ELR (cell line): ENCODE measurements around the gene HBB.
"Not testable (repeated sequence)": the region's sequence is repeated elsewhere in the genome, so short reads cannot be mapped to it uniquely, and the experiment has no call there.

ENCODE experiments used
- DNase-seq: peaks from one replicate; pipeline ENCODE4 v3.0.0-alpha.2; 2015; ENCODE audit warnings: low read depth

Gene HBB

DNA sequence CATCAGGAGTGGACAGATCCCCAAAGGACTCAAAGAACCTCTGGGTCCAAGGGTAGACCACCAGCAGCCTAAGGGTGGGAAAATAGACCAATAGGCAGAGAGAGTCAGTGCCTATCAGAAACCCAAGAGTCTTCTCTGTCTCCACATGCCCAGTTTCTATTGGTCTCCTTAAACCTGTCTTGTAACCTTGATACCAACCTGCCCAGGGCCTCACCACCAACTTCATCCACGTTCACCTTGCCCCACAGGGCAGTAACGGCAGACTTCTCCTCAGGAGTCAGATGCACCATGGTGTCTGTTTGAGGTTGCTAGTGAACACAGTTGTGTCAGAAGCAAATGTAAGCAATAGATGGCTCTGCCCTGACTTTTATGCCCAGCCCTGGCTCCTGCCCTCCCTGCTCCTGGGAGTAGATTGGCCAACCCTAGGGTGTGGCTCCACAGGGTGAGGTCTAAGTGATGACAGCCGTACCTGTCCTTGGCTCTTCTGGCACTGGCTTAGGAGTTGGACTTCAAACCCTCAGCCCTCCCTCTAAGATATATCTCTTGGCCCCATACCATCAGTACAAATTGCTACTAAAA lies at the start of gene HBB:
TSS of gene HBB (minus strand) at position 340 of the 579 bp plus-strand sequence. CDS start at position 290, 50 bp downstream.
- DNase-seq, result no peak

DNA sequence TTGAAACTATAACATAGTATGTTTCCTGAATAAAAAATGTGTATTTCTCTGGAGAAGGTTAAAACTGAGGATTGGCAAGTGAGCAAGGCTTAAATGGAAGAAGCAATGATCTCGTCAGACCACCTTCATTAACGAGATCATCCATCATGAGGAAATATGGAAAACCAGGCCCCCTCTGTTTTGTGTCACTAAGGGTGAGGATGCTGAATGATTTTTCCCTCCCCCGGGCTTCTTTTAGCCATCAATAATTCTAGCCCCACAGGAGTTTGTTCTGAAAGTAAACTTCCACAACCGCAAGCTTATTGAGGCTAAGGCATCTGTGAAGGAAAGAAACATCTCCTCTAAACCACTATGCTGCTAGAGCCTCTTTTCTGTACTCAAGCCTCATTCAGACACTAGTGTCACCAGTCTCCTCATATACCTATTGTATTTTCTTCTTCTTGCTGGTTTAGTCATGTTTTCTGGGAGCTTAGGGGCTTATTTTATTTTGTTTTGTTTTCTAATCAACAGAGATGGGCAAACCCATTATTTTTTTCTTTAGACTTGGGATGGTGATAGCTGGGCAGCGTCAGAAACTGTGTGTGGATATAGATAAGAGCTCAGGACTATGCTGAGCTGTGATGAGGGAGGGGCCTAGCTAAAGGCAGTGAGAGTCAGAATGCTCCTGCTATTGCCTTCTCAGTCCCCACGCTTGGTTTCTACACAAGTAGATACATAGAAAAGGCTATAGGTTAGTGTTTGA lies 48.7 kb upstream of the HBB start:
- DNase-seq, result no peak

DNA sequence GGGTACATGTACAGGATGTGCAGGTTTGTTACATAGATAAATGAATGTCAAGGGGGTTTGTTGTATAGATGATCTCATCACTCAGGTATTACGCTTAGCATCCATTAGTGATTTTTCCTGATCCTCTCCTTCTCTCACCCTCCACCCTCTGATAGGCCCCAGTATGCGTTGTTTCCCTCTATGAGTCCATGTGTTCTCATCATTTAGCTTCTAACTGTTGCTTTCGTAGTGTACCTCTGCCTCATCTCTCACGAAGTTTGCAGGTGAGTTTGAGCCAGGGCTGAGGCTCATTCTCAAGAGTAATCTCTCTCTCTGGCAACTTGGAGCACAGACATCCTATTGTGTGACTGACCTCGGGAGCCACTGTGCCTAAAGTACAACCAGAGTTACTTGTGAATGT lies 47.5 kb upstream of the HBB start:
- DNase-seq, result peak; percentile 83

DNA sequence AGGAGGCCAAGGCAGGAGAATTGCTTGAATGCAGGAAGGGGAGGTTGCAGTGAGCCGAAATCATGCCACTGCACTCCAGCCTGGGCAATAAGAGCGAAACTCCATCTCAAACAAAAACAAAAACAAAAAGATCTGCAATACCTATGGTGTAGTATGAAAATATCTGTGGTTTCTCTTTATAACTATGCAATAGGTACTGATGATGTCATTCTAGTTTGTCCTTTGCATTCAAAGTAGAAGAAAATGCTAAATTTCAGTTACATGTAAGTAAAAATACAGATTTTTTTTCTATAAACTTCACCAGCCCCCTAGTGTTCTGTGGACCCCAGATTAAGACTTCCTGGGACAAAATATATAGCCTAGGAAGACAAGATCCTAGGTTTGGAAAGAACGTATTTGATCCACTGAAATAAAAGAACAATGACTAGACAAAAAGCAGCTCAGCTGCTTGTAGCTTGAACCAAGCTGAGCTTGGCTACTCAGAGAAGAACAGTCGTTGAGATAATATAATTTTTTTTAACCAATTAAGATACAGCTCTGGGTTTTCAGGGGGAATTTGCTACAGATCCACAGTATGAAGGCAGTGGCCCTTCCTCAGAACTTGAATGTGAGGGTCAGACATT lies 45.6 kb upstream of the HBB start:
- no peak for DNase-seq

DNA sequence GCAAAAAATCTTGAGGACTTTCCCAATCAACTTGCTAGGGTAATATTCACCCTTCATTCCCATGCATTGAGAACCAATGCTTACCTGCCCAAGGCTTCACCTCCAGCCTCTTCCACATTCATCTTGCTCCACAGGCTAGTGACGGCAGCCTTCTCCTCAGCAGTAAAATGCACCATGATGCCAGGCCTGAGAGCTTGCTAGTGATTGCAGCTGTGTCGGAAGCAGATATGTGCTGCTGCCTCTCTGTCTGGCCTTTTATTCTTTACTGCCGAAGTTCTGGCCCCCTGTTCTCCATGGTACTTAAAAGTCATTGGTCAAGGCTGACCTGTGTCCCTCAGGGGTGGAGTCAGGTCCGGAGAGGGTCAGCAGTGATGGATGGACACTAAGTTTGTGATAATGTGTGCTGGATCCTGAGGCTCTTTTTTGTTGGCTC lies 42.9 kb upstream of the HBB start, which contains the start of gene HBE1:
TSS of gene HBE1 (minus strand) at position 231 of the 433 bp plus-strand sequence. CDS start at position 176, 55 bp downstream.
- DNase-seq, result no peak

DNA sequence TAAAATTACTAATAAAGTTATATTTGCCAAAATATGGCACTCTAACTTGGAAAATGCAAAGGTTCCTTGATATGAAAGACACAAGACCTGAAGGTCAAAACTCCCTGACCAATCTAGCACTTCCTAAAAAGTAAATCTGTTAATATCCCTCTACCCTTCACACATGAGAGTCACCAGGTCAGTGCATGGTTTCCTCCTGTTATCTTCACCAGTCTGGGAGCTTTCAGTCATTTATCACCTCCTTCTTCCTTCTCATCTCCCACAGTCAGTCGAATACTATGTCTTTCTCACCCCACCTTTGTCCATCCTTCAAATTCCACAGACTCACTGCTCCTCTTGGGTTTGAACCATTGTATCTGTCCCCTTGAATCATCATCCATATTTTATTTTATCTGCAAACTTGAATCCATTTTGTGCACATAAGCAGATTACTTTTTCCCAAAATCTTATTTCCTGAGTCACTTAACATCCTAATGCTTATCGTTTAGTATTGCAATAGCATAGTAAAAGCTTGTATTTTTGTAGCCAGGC lies 40.2 kb upstream of the HBB start:
- no peak for DNase-seq

DNA sequence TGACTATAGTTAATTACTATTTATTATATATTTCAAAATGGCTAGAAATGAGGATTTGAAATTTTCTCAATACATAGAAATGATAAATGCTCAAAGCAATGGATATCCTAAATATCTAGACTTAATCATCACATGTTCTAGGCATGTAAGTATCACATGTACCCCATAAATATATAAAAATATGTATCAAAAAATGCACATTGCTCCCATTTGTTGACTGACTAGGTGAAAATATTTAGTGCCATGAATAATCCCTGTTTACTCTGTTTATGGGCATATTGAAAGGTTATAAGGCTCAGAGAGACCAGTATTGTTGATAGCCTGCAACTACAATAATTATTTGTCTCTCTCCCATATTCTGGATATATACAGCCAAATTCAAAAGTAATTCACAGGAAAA lies 39.7 kb upstream of the HBB start:
- no peak for DNase-seq

DNA sequence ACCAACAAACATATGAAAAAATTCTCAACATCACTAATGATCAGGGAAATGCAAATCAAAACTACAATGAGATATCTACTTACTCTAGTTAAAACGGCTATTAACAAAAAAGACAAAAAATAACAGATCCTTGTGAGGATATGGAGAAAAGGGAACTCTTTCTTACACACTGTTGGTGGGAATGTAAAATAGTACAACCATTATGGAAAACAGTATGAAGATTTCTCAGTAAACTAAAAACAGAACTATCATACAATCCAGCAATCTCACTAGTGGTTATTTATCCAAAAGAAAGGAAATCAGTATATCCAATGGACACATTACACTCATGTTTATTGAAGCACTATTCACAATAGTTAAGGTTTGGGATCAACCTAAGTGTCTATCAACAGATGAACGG lies 39.0 kb upstream of the HBB start:
- DNase-seq, result no peak

DNA sequence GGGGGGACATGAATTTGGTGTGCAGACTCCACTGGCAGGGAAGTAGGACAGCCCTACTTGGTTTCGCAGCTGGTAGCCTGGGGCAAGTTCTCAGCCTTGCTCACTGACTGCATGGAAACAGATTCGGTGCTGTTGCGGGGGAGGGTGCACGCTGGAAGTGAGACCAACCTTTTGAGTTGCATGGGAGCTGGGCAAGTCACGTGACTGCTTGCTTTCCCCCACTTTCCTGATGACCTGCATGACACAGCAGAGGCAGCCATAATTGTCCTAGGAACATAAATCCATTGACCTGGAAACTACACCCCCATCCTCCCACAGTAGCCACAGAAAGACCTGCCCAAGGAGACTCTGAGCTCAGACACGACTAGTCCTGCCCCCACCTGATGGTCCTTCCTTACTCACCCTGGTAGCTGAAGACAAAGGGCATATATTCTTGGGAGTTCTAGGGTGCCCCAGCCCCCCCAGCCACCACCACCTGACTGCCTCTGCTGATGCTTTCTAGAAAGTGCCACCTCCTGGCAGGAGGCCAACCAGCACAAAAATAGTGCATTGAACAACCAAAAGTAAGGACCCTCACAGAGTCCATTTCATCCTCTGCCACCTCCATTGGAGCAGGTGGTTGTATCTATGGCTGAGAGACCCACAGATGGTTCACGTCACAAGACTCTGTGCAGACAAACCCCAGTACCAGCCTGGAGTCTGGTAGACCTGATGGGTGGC lies 31.8 kb upstream of the HBB start:
- DNase-seq, result no peak

DNA sequence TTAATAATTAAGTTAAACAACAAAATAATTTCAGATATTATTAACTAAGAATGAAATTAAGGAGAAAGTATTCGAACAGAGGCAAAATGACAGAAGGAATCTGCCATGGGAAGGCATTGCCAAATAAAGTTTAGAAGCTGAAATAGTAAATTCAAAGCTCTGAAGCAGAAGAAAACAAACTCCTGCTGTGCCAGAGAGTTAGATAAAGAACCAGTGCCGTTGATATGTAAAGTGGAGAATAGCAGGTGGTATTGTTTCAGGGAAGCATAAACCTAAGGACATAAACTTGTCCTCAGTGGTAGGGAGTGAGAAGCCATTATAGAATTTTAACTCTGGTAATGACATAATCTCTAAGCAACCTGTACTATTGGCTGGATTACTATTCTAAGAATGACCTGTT lies 30.4 kb upstream of the HBB start:
- no peak for DNase-seq

DNA sequence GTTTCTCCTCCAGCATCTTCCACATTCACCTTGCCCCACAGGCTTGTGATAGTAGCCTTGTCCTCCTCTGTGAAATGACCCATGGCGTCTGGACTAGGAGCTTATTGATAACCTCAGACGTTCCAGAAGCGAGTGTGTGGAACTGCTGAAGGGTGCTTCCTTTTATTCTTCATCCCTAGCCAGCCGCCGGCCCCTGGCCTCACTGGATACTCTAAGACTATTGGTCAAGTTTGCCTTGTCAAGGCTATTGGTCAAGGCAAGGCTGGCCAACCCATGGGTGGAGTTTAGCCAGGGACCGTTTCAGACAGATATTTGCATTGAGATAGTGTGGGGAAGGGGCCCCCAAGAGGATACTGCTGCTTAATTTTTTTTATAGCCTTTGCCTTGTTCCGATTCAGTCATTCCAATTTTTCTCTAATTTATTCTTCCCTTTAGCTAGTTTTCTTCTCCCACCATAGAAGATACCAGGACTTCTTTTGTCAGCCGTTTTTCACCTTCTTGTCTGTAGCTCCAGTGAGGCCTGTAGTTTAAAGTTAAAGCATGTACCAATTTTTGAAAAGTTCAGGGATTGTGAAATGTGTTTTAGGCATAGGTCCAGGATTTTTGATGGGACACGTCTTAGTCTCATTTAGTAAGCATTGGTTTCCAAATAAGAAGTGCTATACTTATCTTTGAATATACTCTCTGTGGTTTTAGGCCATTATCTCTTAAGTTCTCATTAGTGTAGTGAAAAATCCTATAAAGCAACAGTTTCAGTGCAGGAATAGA lies 28.0 kb upstream of the HBB start, which contains the start of gene HBG2:
TSS of gene HBG2 (minus strand) at position 136 of the 768 bp plus-strand sequence. CDS start at position 83, 53 bp downstream.
- DNase-seq, result not testable (repeated sequence)

DNA sequence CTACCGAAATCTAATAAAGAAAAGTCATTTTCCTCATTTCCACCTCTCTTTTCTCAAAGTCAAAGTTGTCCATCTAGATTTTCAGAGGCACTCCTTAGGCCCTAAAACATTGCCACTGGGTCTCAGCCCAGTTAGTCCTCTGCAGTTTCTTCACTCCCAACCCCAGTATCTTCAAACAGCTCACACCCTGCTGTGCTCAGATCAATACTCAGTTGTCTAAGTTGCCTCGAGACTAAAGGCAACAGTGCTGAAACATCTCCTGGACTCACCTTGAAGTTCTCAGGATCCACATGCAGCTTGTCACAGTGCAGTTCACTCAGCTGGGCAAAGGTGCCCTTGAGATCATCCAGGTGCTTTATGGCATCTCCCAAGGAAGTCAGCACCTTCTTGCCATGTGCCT lies 27.2 kb upstream of the HBB start:
- DNase-seq, result not testable (repeated sequence)

DNA sequence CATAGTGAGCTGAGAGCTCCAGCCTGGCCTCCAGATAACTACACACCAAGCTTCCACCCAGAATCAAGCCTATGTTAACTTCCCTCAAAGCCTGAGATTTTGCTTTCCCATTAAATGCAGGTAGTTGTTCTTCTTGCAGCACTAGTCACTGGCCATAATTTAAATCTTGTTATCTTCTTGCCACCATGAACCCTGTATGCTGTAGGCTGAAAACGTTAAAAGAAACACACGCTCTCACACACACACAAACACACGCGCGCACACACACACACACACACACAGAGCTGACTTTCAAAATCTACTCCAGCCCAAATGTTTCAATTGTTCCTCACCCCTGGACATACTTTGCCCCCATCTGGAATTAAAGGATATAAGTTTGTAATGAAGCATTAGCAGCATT lies 26.6 kb upstream of the HBB start:
- DNase-seq, result not testable (repeated sequence)

DNA sequence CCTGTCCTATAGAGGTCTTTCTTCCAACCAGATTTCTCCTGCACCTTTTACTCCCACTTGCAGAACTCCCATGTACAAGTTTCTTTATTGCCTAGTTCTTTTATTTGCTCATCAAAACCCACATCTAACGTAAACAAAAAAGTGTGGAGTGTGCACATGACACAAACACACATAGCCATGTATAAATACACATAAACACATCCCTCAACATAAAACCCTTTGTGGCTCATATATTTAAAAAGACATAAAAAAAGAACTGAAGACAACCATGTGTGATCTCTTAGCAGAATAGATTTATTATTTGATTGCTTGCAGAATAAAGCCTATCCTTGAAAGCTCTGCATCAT lies 26.0 kb upstream of the HBB start:
- DNase-seq, result no peak

DNA sequence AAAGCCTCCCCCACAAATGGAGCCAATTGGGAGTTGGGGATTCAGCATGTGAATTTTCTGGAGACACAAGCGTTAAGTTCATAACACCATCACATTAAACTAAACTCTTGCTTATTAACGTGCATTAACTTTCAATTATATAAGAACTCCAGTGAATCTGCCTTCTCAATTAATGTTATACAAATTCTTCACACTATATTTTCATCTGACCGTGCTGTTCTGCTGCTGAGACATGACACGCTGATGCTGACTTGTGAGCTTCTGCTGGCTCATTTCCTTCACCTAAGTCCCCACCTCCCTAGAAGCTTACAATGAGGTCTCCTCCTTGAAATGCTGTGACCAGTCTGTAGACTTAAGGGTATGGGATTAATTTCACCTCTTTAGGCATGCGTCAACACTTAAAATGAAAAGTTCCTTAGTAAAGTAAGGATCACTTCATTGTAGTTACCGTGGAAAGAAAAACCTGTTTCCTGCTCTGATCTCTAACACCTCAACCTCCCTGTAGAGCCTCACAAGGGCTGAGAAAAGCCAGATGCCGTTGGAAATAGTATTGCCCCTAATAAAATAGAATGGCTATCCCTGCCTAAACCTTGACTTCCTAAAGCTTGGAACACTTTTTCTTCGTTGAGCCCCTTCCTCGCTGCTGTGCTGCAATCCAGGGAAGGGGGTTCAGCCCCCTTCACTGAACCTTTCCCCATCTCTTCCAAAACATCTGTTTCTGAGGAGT lies 25.5 kb upstream of the HBB start:
- DNase-seq, result no peak

DNA sequence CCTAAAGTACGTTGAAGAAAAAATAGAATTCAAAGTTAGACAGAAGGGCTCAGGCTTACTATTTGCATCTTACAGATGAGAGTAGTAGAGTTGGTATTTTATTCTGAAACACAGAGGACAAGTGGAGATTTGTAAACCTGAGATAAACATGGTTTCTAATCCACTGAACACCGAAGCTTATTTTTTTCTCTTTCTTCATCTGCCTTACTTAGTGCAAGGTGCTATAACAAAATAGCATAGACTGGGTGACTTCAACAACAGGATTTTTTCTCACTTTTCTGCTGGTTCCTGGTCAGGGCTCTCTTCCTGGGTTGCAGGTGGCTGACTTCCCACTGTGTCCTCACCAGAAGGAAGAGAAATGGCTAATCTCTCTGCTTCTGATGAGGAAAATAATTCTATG lies 24.9 kb upstream of the HBB start:
- DNase-seq, result no peak

DNA sequence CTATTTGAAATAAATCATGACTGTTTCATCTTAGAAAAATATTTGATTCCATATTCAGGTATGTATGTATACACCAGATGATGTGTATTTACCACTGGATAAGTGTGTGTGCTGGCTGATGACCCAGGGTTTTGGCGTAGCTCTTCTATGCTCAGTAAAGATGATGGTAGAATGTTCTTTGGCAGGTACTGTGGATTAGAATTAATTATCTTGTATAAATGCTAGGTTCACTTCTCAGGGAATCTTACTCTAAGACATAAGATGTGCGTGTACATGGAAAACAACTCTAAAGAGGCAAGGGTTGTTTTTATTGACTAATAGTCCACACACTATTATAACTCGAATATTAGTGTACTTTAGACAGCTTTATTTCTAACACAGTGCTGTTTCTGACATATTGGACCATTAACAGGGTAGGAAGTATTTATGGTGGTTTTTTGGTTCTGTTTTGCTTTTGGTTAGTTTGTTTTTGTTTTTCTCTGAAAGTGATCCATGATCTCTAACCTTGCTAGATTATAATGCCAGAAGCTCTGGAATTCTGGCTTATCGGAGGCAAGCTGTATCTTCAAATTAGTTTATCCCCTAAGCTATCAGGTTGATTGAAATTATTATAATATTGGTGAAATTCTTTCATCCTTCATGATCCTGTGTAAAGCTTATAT lies 23.8 kb upstream of the HBB start:
- no peak for DNase-seq

DNA sequence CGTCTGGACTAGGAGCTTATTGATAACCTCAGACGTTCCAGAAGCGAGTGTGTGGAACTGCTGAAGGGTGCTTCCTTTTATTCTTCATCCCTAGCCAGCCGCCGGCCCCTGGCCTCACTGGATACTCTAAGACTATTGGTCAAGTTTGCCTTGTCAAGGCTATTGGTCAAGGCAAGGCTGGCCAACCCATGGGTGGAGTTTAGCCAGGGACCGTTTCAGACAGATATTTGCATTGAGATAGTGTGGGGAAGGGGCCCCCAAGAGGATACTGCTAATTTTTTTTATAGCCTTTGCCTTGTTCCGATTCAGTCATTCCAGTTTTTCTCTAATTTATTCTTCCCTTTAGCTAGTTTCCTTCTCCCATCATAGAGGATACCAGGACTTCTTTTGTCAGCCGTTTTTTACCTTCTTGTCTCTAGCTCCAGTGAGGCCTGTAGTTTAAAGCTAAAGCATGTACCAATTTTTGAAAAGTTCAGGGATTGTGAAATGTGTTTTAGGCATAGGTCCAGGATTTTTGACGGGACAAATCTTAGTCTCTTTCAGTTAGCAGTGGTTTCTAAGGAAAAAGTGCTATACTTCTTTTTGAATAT lies 23.0 kb upstream of the HBB start, which contains the start of gene HBG1:
TSS of gene HBG1 (minus strand) at position 51 of the 590 bp plus-strand sequence. CDS start 53 bp downstream, outside the sequence.
- DNase-seq, result not testable (repeated sequence)

DNA sequence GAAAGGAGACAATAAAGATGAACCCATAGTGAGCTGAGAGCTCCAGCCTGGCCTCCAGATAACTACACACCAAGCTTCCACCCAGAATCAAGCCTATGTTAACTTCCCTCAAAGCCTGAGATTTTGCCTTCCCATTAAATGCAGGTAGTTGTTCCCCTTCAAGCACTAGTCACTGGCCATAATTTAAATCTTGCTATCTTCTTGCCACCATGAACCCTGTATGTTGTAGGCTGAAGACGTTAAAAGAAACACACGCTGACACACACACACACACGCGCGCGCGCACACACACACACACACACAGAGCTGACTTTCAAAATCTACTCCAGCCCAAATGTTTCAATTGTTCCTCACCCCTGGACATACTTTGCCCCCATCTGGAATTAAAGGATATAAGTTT lies 21.6 kb upstream of the HBB start:
- not testable (repeated sequence) for DNase-seq
